ENCODE results near the gene FAM118B. TPM values are rescaled to one million over a fixed set of nuclear protein-coding genes. Genes with fewer than 3 reads are reported as not detected.

Gene FAM118B
- total RNA-seq = 10 to 100 TPM; 16.0 to 16.7 TPM

- peaks cover 26% of the 10 kb centered on the region for H3K4me1 Mint-ChIP-seq
- no peaks in the 10 kb centered on the region for H3K27me3 Mint-ChIP-seq
- H3K27ac Mint-ChIP-seq = peak within 1 kb of the TSS; percentile 97
- peaks cover 18% of the 10 kb centered on the region for H3K36me3 Mint-ChIP-seq
- peak within 1 kb of the TSS; percentile 99 for H3K4me3 Mint-ChIP-seq
- peak; percentile 99 for DNase-seq
- H3K9me3 Mint-ChIP-seq = no peaks in the 10 kb centered on the region
These were observed at the start of gene FAM118B, which contains the start of gene RPUSD4 for GRCh38 chr11:126211236-126212088. Gene FAM118B, plus strand, starts transcription at chr11:126211782. Its CDS starts 23,220 bp downstream, at chr11:126235002. Gene RPUSD4, minus strand, starts transcription at chr11:126211650. Its CDS starts 12 bp downstream, at chr11:126211638.

GRCh38 chr11:126162306-126163030 lies 49.1 kb upstream of the FAM118B start:
- H3K27me3 Mint-ChIP-seq = no peaks in the 10 kb centered on the region
- no peak for DNase-seq
- H3K27ac Mint-ChIP-seq = no peak overlapping the region
- H3K4me1 Mint-ChIP-seq = no peaks in the 10 kb centered on the region
- H3K36me3 Mint-ChIP-seq = no peaks in the 10 kb centered on the region
- H3K4me3 Mint-ChIP-seq = no peak overlapping the region
- no peaks in the 10 kb centered on the region for H3K9me3 Mint-ChIP-seq

DNA sequence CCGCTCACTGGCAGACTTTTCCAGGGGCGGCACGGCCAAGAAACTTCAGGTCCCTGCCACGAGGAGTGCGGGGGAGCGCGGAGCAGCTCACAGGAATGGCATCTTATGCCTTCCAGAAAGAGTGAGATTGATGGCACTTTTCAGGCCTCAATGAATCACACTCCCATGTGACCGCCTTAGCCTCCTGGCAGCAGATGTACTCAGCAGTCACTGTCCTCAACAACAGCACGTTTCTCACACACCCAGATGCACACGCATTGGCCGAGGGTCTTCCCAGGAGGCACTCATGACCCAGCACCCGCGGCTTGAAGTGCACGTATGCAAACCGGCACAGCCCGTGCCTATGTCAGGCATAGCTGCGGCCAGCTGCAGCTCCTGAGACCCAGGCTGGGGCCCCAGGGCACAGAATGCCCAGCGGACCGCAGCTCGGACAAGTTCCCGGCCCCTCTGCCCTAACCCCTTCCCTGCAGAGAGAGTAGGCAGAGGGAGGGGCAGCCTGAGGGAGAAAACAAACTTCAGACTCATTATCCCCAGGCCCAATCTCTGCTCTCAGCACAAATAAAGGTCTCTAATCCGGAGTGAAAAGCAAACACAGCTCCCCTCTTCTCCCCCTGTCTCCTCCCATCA lies 48.4 kb upstream of the FAM118B start:
- H3K27ac Mint-ChIP-seq = no peak overlapping the region
- no peaks in the 10 kb centered on the region for H3K9me3 Mint-ChIP-seq
- no peaks in the 10 kb centered on the region for H3K36me3 Mint-ChIP-seq
- DNase-seq = no peak
- H3K4me1 Mint-ChIP-seq = no peaks in the 10 kb centered on the region
- H3K4me3 Mint-ChIP-seq = no peak overlapping the region
- H3K27me3 Mint-ChIP-seq = no peaks in the 10 kb centered on the region

- Mint-ChIP-seq H3K4me3 (no peak overlapping the region), H3K27ac (no peak overlapping the region), H3K4me1 (no peaks in the 10 kb centered on the region), H3K9me3 (no peaks in the 10 kb centered on the region), H3K36me3 (no peaks in the 10 kb centered on the region), H3K27me3 (no peaks in the 10 kb centered on the region)
- DNase-seq = no peak
These were observed 47.8 kb upstream of the FAM118B start for GRCh38 chr11:126163779-126164178.

- Mint-ChIP-seq H3K4me1 (no peaks in the 10 kb centered on the region), H3K4me3 (no peak overlapping the region), H3K27me3 (peaks cover 5% of the 10 kb centered on the region), H3K9me3 (no peaks in the 10 kb centered on the region), H3K27ac (no peak overlapping the region), H3K36me3 (no peaks in the 10 kb centered on the region)
- no peak for DNase-seq
These were observed 46.8 kb upstream of the FAM118B start for GRCh38 chr11:126164781-126165180.

DNA sequence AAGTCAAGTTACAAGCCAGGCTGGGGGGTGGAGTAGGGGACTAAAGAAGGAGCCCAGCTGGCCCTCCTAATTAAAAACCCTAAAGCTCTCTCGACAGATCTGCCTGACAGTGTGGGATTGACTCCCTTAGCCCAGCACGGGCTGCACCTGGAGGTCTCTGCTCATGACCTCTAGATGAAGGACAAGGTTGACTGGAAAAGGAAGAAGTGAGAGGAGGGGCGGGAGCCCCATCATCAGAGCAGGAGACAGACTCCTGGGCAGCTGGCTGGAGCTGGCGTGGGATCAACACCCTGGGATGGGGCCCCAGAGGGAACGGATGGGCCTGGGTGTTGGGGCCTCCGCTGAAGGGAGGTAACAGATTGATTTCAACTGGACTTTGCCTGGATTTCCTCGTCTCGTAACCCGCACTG lies 46.3 kb upstream of the FAM118B start:
- no peak for DNase-seq
- Mint-ChIP-seq H3K27ac (no peak overlapping the region), H3K4me3 (no peak overlapping the region), H3K36me3 (no peaks in the 10 kb centered on the region), H3K4me1 (no peaks in the 10 kb centered on the region), H3K27me3 (peaks cover 7% of the 10 kb centered on the region), H3K9me3 (no peaks in the 10 kb centered on the region)

GRCh38 chr11:126165757-126166156 lies 45.8 kb upstream of the FAM118B start:
- H3K4me1 Mint-ChIP-seq = no peaks in the 10 kb centered on the region
- no peak overlapping the region for H3K27ac Mint-ChIP-seq
- H3K9me3 Mint-ChIP-seq = no peaks in the 10 kb centered on the region
- no peaks in the 10 kb centered on the region for H3K36me3 Mint-ChIP-seq
- DNase-seq = no peak
- peaks cover 7% of the 10 kb centered on the region for H3K27me3 Mint-ChIP-seq
- no peak overlapping the region for H3K4me3 Mint-ChIP-seq

- no peaks in the 10 kb centered on the region for H3K9me3 Mint-ChIP-seq
- no peak overlapping the region for H3K27ac Mint-ChIP-seq
- no peak overlapping the region for H3K4me3 Mint-ChIP-seq
- H3K4me1 Mint-ChIP-seq = no peaks in the 10 kb centered on the region
- no peaks in the 10 kb centered on the region for H3K36me3 Mint-ChIP-seq
- H3K27me3 Mint-ChIP-seq = peaks cover 13% of the 10 kb centered on the region
- no peak for DNase-seq
These were observed 45.2 kb upstream of the FAM118B start for GRCh38 chr11:126166413-126166812.

DNA sequence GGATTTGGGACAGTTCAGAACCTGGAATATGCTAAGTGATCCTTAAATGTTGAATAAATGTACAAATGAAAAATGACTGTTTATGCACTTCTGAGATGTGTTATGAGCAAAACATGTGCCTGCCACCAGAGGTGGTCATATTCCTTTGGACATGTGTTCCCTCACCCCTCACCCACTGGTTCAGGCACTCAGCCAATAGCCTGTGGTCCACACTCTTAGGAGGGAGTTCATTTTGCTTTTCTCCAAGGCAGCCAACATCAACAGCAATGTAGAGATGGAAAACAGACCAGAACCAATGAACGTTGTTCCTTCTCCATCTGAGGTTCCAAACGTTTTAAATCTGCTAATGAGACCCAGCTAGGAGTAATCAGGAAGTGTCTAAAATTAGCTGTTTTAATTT lies 44.1 kb upstream of the FAM118B start:
- Mint-ChIP-seq H3K27me3 (peaks cover 18% of the 10 kb centered on the region), H3K27ac (no peak overlapping the region), H3K36me3 (no peaks in the 10 kb centered on the region), H3K9me3 (no peaks in the 10 kb centered on the region), H3K4me3 (no peak overlapping the region), H3K4me1 (no peaks in the 10 kb centered on the region)
- no peak for DNase-seq

- Mint-ChIP-seq H3K9me3 (no peaks in the 10 kb centered on the region), H3K27ac (no peak overlapping the region), H3K4me1 (peaks cover 4% of the 10 kb centered on the region), H3K4me3 (no peak overlapping the region), H3K27me3 (peaks cover 25% of the 10 kb centered on the region), H3K36me3 (no peaks in the 10 kb centered on the region)
- DNase-seq = no peak
These were observed 42.3 kb upstream of the FAM118B start for GRCh38 chr11:126169291-126169690.

GRCh38 chr11:126172596-126173038 lies 39.0 kb upstream of the FAM118B start:
- Mint-ChIP-seq H3K4me3 (no peak overlapping the region), H3K4me1 (peaks cover 4% of the 10 kb centered on the region), H3K27me3 (peaks cover 25% of the 10 kb centered on the region), H3K9me3 (no peaks in the 10 kb centered on the region), H3K27ac (no peak overlapping the region), H3K36me3 (no peaks in the 10 kb centered on the region)
- DNase-seq = no peak

- no peaks in the 10 kb centered on the region for H3K9me3 Mint-ChIP-seq
- no peak overlapping the region for H3K4me3 Mint-ChIP-seq
- no peaks in the 10 kb centered on the region for H3K36me3 Mint-ChIP-seq
- H3K27me3 Mint-ChIP-seq = peaks cover 25% of the 10 kb centered on the region
- no peak for DNase-seq
- H3K4me1 Mint-ChIP-seq = peaks cover 4% of the 10 kb centered on the region
- no peak overlapping the region for H3K27ac Mint-ChIP-seq
These were observed 38.3 kb upstream of the FAM118B start for GRCh38 chr11:126173257-126173656.

- no peaks in the 10 kb centered on the region for H3K9me3 Mint-ChIP-seq
- no peak for DNase-seq
- H3K36me3 Mint-ChIP-seq = no peaks in the 10 kb centered on the region
- H3K4me1 Mint-ChIP-seq = peaks cover 4% of the 10 kb centered on the region
- H3K27ac Mint-ChIP-seq = no peak overlapping the region
- peaks cover 19% of the 10 kb centered on the region for H3K27me3 Mint-ChIP-seq
- no peak overlapping the region for H3K4me3 Mint-ChIP-seq
These were observed 36.8 kb upstream of the FAM118B start for GRCh38 chr11:126174816-126175215.

DNA sequence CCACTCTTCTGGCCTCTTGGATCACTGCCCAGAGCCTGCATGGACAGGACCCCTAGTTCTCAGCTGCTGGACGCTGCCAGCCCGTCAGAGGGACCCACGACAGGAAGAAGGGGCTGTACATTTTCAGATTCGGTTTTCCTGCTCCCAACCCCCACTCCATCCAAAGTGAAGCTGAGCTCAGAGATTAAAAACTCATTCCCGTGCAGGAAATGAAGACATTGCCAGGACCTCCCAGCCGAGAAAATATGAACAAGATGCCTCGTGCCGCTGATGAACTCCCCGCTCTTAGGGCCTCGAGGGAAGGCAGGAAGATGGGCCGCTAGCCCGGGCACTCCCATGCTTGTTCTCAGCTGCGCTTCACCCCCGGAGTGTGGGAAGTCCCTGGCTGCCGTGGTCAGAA lies 36.2 kb upstream of the FAM118B start:
- Mint-ChIP-seq H3K4me1 (peaks cover 4% of the 10 kb centered on the region), H3K36me3 (peaks cover 3% of the 10 kb centered on the region), H3K27me3 (peaks cover 18% of the 10 kb centered on the region), H3K27ac (no peak overlapping the region), H3K9me3 (peaks cover 2% of the 10 kb centered on the region), H3K4me3 (no peak overlapping the region)
- no peak for DNase-seq

- no peak overlapping the region for H3K4me3 Mint-ChIP-seq
- peaks cover 7% of the 10 kb centered on the region for H3K36me3 Mint-ChIP-seq
- H3K4me1 Mint-ChIP-seq = peaks cover 4% of the 10 kb centered on the region
- DNase-seq = no peak
- H3K27ac Mint-ChIP-seq = no peak overlapping the region
- H3K27me3 Mint-ChIP-seq = peaks cover 8% of the 10 kb centered on the region
- H3K9me3 Mint-ChIP-seq = peaks cover 7% of the 10 kb centered on the region
These were observed 34.6 kb upstream of the FAM118B start for GRCh38 chr11:126176853-126177470.

Data from activated naive CD8-positive, alpha-beta T cell treated with anti-CD3 and anti-CD28 coated beads for 36 hours (primary cell).